Measurements from ENCODE around the gene ICA1. TPM values are rescaled to one million over a fixed set of nuclear protein-coding genes. Genes with fewer than 3 reads are reported as not detected.
"Not testable (repeated sequence)": the region's sequence is repeated elsewhere in the genome, so short reads cannot be mapped to it uniquely, and the experiment has no call there.

The ICA1 gene
- total RNA-seq, 1 donor from 2014 or later, result 28.0 TPM

DNA sequence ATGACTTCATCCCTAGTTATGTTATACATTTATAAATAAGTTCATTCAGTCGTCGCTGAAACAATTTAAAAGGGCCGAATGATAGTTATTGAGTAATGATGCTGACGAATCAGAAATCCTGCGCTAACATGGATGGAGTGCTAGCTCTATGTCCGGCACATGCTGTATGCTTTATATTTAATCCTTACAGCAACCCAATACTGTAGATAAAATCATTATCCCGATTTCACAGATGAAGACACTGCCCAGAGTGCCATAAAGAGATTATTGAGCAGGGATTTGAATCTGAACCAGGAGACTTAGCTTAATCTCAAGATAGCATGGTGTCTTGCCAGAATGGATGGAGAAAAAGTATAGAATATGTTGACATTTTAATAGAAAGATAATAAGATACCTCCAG, 1.1 kb upstream of the ICA1 start:
- DNase-seq (ENCODE audit: low read depth in 2 of 2), result no peak

DNA sequence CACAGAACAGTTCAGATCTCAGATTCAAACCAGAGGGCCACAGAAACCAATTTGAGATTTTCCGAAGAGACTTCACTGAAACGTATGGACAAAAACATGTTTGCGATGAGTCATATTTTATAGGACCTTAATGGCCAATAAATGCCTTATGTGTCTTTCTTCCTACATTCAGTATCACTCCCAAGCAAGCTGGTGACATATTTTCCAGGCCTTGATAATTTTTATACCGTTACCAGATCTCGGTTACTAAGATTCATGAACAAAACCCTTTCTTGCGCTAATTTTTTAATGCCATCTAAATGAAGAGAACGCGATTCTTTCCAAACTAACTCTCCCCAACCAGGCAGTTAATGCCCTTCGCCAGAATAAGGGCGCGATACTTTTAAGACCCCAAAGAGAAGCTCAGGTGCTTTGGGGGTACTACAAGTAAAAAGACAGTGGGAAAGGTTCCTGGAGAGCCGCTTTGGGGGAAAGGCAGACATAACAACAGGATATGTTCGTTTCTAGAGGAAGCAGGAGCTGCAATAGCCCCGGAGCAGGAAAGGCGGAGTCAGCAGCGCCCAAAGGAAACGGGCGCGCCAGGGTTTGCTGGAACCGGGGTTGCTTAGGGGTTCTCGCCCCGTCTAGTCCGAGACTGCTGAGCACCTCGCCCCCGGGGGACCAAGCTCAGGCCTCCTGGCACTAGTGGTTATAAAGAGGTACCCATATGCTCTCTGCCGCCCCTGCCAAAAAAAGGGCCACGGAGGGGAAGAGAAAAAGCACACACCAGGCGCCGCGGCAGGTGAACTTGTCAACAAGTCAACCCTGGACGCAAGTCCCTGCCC, 884 bp downstream of the ICA1 start:
- peak; percentile 42 to 76 for DNase-seq (ENCODE audit: low read depth in 2 of 2)

DNA sequence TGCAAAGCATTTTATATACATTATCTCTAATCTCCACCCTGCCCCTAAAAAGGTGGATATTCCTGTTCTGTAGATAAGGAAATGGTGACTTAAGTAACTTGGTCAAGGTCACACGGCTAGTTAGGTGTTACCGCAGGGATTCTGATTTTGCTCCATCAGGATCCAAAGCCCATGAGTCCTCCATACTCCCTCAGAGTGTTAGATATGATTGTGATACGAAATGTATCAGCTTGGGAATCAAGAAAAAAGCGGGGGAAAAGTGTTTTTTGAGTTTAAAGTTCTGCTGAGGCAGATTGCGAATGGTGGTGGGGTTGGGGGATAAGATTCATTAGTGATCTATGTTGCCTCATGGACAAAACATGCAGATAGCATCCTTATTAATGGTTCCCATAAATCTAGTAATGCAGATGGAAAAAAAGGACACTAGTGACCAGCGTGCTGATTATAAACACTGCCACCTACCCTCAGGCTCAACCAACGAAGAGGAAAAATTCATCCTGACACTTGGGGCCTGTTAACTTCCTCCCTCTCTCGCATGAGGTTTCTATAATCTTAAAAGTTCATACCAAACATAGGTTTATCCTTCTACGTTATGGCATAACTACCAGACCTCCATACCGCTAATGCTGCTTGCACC, 2.3 kb downstream of the ICA1 start:
- DNase-seq (ENCODE audit: low read depth in 2 of 2), result no peak

DNA sequence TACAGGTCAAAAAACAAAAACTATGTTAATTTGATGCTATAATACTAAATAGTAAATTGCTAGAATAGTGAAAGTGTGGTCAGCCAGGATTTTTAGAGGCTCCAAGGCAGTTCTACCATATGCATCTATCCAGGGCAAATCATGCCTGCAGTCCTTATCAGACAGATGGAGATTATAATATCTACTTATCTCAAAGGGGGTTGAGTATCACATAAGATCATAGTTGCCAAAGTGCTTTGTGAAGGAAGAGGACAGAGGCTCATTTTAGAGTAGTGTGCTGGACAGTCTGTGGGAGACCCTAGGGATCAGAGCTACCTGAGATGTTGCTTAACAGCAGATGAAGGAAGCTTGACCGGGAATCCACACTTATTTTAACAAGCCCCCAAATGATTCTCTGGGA, 3.2 kb downstream of the ICA1 start:
- no peak for DNase-seq (ENCODE audit: low read depth in 2 of 2)

DNA sequence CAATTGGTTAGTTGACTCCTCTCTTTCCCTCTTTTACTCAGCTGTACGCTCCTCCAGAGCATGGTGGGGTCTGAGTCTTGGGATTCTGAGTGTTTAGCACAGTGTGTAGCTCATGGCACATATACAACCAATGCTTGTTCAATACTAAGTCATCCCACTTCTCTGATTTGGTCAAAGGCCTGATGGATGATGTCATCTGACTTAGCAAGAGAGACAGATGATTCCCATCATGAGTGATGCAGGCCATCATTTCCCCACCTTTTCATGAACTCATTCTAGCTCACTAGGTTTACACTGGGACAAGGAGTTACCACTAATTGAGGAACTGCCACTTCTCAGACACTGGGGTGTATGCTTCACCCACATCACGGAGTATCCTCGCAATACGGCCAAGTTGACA, 3.8 kb downstream of the ICA1 start:
- DNase-seq (ENCODE audit: low read depth in 2 of 2), result no peak

DNA sequence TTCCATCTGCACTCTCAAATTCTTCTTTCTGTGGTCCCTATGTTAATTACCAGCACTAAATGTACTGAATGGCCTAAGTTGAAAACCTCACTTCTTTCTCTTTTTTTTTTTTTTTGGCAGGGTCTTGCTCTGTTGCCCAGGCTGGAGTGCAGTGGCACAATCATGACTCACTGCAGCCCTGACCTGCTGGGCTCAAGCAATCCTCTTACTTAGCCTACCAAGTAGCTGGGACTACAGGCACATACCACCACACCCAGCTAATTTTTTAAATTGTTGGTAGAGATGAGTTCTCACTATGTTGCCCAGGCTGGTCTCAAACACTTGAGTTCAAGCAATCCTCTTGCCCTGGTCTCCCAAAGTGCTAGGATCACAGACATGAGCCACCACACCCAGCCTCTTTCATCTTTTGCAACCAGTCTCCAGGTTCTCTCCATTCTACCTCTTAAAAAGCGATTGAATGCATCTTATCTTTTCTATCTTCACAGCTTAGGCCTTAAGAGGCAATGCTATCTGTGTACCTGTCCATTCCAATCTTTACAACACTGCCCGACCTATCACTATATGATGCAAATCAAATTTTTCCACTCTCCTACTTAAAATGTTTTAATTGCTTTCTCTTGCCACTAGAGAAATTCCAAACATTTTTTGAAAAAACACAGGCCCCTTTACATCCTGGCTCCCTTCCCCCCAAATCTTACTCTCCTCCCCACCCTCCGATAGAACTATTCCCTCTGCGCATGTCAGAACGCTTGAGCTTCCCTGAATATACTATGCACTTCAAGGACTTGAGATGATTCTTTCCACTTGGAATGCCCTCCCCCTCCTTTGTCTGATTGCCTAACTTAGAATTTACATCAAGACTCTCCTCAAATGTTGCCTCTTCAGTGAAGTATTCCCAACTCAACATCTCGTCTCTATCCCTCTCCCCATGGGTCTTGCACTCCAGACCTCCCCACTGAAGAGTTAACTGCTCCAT, 6.0 kb downstream of the ICA1 start:
- DNase-seq (ENCODE audit: low read depth in 2 of 2), result no peak

DNA sequence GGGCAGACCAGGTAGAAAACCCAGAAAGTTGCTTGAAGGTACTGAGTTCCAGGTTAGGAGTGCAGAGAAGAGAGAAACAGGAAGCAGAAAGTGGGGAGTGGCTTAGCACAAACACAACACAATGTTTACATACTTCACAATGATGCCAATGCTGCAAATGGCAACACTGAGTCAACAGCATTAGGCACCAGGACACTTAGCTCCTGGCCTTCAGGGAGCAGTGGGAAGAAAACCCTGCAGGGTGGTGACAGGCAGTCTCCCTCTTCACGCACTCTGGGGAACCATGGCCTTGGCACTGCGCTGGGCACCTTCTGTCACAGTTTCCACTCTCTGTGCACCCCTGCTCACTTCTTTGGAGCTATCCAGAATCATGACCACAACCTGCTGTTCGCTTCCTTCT, 7.3 kb downstream of the ICA1 start:
- no peak for DNase-seq (ENCODE audit: low read depth in 2 of 2)

DNA sequence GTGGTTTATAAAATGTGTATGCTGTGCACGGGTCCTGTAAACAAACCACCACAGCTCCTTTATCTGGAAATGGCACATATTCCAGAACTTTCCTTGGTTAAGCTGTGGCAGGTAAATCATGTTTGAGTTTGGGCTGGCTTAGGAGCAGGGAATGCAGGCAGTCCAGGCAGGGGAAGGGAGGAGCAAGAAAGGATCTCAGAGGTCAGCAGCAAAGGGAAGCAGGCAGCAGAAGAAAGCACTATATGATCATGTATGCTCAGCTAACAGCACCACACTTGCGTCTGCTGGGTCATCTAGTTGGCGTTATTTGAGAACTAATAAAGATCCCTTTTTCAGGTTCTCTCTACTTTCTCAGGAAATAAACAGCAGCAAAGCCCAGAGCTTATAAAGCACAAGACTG, 7.8 kb downstream of the ICA1 start:
- DNase-seq (ENCODE audit: low read depth in 2 of 2), result no peak

DNA sequence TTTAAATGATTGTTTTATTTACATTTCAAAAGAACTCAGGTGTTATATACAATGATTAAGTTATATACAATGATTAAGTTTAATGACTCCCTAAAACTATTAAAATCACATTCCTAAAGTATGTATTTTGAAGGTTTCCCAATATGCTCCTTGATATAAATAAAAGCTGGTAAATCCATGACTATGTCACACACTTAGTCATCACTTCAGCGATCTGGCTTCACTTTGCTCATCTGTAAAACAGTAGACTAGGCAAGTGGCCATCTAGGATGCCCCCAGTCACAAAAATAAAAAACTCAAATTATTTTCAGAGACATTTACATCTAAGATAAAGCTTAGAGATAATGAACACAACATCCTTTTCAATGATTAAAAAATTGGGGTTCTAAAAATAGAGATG, 10.8 kb downstream of the ICA1 start:
- DNase-seq (ENCODE audit: low read depth in 2 of 2), result no peak

DNA sequence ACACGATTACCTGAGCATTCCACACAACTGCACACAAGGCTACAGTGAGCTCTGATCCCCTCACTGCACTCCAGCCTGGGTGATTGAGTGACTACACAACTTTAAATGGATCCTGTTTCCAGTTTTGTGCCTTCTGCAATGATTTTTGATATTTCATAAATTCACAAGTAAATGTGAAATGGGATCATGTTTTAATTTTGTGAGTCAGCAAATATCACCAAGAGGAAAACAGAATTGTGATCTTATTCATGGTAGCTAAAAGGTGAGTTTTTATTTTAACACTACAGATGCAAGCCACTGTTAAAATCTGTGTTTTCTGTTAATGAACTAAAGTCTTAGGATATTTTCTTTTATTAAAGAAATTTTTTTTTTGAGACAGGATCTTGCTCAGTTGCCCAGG, 11.4 kb downstream of the ICA1 start:
- no peak for DNase-seq (ENCODE audit: low read depth in 2 of 2)

DNA sequence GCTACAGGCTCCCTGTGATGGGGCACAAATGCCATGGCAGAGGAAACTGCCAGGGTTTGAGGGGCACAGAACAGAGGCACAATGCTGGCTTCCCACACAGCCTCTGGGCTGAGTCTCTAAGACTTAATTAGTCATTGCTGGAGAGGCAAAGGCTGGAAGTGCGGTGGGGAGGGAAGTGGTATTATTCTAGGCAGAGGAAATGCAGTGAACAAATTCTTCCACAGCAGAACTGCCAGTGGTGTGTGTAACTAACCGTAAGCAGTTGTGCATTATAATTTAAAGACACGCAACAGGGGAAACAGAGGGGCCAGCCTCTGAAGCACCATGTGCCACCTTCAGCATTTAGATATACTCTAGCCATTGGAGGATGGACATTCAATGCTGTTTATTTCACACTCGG, 12.8 kb downstream of the ICA1 start:
- DNase-seq (ENCODE audit: low read depth in 2 of 2), result peak in 1 of 2 donors; percentile 9

DNA sequence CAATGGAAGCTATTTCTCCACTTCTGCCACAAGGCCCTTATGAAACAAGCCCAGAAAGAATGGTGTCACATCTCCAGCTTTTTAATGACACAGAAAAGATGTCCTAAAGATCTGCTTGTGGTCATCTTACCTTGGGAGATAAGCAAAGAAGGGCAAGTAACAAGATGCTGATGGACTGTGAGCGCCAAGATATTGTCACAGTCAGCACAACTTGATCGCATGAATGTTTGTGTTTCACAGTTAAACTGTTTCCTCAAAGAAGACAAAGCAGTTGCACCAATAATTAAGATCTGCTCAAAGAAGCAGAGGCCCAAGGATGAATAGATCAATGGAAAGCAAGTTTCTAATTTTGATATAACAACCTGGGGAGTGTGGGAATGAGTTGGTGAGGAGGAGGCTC, 15.9 kb downstream of the ICA1 start:
- no peak for DNase-seq (ENCODE audit: low read depth in 2 of 2)

DNA sequence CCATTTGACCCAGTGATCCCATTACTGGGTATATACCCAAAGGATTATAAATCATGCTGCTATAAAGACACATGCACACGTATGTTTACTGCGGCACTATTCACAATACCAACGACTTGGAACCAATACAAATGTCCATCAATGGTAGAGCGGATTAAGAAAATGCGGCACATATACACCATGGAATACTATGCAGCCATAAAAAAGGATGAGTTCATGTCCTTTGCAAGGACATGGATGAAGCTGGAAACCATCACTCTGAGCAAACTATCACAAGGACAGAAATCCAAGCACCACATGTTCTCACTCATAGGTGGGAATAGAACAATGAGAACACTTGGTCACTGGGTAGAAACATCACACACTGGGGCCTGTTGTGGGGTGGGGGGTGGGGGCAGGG, 16.9 kb downstream of the ICA1 start:
- DNase-seq (ENCODE audit: low read depth in 2 of 2), result not testable (repeated sequence)

DNA sequence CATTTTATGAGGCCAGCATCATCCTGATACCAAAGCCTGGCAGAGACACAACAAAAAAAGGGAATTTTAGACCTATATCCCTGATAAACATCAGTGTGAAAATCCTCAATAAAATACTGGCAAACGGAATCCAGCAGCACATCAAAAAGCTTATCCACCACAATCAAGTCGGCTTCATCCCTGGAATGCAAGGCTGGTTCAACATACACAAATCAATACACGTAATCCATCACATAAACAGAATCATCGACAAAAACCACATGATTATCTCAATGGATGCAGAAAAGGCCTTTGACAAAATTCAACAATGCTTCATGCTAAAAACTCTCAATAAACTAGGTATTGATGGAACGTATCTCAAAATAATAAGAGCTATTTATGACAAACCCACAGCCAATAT, 18.9 kb downstream of the ICA1 start:
- not testable (repeated sequence) for DNase-seq (ENCODE audit: low read depth in 2 of 2)

DNA sequence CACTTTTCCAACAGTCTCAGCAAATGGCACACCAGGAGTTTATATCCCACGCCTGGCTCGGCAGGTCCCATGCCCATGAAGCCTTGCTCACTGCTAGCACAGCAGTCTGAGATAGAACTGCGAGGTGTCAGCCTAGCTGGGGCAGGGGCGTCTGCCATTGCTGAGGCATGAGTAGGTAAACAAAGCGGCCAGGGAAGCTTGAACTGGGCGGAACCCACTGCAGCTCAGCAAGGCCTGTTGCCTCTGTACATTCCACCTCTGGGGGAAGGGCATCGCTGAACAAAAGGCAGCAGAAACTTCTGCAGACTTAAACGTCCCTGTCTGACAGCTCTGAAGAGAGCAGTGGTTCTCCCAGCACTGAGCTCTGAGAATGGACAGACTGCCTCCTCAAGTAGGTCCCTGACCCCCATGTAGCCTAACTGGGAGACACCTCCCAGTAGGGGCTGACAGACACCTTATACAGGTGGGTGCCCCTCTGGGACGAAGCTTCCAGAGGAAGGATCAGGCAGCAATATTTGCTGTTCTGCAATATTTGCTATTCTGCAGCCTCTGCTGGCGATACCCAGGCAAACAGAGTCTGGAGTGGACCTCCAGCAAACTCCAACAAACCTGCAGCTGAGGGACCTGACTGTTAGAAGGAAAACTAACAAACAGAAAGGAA, 22.1 kb downstream of the ICA1 start:
- not testable (repeated sequence) for DNase-seq (ENCODE audit: low read depth in 2 of 2)

DNA sequence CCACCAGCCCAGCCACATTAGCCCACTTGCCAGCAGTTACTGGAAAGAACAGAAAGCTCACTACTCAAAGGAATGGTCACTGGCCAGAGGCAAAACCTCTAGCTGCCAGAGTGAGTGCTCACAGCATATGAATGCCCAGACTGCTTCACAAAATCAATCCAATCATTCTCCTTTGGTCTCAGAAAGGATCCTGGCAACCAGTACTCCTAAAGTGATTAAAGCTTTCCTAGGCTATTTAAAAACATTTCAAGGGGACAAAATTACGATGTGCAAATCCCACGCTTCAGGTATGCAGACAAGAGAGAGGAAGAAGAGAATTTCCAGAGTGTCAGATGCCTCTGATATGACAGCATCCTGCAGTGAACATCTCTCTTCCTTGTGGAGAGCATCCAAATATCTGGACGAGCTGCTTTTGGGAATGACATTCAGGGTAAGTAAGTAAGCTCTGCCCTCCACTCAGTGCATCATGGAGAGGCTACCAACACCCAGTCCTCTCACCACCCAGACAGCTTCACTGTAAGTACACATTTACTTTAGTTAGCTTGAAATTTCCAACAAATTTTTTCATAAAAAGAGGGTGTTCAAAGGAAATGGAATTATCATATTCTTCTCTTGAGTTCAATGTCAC, 25.1 kb downstream of the ICA1 start:
- DNase-seq (ENCODE audit: low read depth in 2 of 2), result no peak

DNA sequence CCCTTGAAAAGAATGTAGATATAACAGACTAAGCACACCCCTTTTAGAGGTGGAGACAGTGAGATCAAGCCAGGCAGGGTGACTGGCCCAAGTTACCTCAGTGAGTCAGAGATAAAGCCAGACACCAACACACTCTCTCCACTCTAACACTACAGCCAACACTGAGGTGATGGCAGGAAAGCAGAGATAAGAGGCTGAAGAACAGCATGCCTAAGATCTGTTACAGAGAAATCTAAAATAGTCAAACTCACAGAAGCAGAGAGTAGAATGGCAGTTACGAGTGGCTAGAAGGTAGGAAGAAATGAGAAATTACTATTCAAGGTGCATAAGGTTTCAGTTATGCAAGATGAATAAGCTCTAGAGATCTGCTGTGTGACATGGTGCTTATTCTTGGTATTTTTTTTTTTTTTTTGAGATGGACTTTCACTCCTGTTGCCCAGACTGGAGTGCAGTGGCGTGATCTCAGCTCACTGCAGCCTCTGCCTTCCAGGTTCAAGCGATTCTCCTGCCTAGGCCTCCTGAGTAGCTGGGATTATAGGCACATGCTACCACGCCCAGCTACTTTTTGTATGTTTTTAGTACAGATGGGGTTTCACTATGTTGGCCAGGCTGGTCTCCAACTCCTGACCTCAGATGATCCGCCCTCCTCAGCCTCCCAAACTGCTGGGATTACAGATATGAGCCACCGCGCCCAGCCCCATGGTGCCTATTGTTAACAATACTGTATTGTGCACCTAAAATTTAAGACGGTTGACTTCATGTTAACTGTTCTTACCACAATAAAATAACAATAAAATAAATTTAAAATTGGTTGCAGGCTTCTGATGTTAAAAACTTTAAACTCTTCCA, 28.7 kb downstream of the ICA1 start:
- no peak for DNase-seq (ENCODE audit: low read depth in 2 of 2)

DNA sequence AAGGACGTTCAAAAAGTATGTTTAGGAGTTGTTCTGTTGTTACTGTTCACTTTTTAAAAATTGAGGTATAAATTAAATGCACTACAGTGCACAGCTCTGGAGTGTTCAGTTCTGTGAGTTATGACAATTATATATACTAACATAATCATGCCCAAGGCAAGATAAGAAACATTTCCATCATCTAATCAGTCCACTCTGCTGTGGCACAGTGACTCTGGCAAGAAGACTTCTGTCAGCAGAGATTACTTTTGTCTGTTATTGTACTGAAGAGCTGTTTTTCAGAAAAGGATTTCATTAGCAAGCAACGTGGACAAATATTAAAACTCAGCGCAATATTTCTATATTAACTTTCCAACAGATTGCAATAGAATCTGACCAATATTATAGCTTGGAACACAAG, 32.0 kb downstream of the ICA1 start:
- DNase-seq (ENCODE audit: low read depth in 2 of 2), result no peak

DNA sequence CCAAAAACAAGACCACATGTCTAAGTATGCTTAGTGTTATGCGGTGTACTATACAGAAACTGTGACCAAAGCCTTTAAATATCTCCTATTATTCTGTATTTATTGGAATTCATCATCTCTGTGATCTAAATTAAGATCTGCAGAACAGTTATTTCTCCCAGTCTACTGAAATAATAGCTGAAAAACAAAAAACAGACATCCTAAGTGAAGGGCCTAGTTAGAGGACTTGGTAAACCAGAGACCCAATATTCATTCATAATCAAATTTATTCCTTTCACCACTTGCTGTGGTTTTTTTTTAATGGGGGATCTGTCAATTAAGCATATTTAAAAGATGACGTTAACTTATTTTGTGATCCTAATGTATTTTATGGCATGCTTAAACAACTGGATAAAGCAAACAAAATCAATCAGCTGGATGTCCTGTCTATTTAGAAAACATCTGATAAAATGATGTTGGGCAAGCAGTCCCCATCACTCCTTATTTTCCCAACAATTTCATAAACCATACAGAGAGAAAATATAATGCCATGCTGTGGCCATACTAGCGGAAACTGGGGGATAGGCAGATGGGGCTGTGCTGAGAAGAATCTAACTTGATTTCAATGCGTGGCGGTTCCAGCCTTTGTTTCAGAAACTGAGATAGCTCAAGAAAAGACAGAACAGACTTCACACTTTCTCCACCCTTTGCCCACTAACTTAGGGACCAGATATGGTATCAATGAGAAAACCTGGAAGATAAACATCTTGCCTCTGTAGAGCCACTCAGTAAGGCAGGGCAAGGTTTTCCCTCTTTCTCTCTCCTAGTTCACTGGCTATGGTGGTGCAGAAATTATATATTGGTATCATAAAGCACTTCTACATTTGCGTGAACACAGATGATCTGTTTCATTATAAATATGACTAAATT, 32.9 kb downstream of the ICA1 start:
- no peak for DNase-seq (ENCODE audit: low read depth in 2 of 2)

Measured in dermis microvascular lymphatic vessel endothelial cell (primary cell).